KMS-11 (cell line): ENCODE measurements around the gene ZFPL1.
"Not testable (repeated sequence)": the region's sequence is repeated elsewhere in the genome, so short reads cannot be mapped to it uniquely, and the experiment has no call there.

Experiments
- H2AFZ ChIP-seq: fragments of 200-600 bp; sonication (generic); 2 replicates; pipeline ENCODE4 v1.6.1; 2016; ENCODE audit warnings: antibody characterized with exemption, mixed run types, low read depth
- H3K27ac ChIP-seq: fragments of 200-600 bp; sonication (generic); 2 replicates; pipeline ENCODE4 v1.6.1; 2016; ENCODE audit warnings: mild to moderate bottlenecking, mixed run types
- H3K27me3 ChIP-seq: fragments of 200-600 bp; sonication (generic); 2 replicates; pipeline ENCODE4 v1.6.1; 2017; ENCODE audit warnings: mild to moderate bottlenecking, low read depth, mixed run types, moderate library complexity; ENCODE audit not compliant: insufficient read depth
- H3K36me3 ChIP-seq: fragments of 200-600 bp; sonication (generic); 2 replicates; pipeline ENCODE4 v1.6.1; 2017; ENCODE audit warnings: mild to moderate bottlenecking, mixed run types; ENCODE audit not compliant: insufficient read depth
- H3K4me1 ChIP-seq: fragments of 200-600 bp; sonication (generic); 2 replicates; pipeline ENCODE4 v1.6.1; 2016; ENCODE audit warnings: mild to moderate bottlenecking, low read depth, mixed run types; ENCODE audit not compliant: poor library complexity, severe bottlenecking
- H3K4me2 ChIP-seq: fragments of 200-600 bp; sonication (generic); 2 replicates; pipeline ENCODE4 v1.7.0; 2016; ENCODE audit warnings: mild to moderate bottlenecking, mixed run types
- H3K4me3 ChIP-seq: fragments of 200-600 bp; sonication (generic); IDR thresholded peaks from 2 replicates; pipeline ENCODE4 v1.6.1; 2017; ENCODE audit warnings: low read depth, low read length, mixed read lengths; ENCODE audit not compliant: insufficient read depth
- H3K79me2 ChIP-seq: fragments of 200-600 bp; sonication (generic); 2 replicates; pipeline ENCODE4 v1.6.1; 2016; ENCODE audit warnings: low read depth, mixed run types; ENCODE audit not compliant: insufficient read depth
- H3K9ac ChIP-seq: fragments of 200-600 bp; sonication (generic); 2 replicates; pipeline ENCODE4 v1.6.1; 2016; ENCODE audit warnings: mild to moderate bottlenecking, mixed run types
- H4K20me1 ChIP-seq: fragments of 200-600 bp; sonication (generic); 2 replicates; pipeline ENCODE4 v1.6.1; 2016; ENCODE audit warnings: mild to moderate bottlenecking, mixed run types; ENCODE audit not compliant: insufficient read depth
- CTCF ChIP-seq: fragments of 200-600 bp; sonication (generic); conservative IDR thresholded peaks from 2 replicates; pipeline ENCODE4 v1.6.1; 2017; ENCODE audit warnings: low read depth, mild to moderate bottlenecking, antibody characterized with exemption, low read length, moderate library complexity, mixed read lengths

Gene ZFPL1

DNA sequence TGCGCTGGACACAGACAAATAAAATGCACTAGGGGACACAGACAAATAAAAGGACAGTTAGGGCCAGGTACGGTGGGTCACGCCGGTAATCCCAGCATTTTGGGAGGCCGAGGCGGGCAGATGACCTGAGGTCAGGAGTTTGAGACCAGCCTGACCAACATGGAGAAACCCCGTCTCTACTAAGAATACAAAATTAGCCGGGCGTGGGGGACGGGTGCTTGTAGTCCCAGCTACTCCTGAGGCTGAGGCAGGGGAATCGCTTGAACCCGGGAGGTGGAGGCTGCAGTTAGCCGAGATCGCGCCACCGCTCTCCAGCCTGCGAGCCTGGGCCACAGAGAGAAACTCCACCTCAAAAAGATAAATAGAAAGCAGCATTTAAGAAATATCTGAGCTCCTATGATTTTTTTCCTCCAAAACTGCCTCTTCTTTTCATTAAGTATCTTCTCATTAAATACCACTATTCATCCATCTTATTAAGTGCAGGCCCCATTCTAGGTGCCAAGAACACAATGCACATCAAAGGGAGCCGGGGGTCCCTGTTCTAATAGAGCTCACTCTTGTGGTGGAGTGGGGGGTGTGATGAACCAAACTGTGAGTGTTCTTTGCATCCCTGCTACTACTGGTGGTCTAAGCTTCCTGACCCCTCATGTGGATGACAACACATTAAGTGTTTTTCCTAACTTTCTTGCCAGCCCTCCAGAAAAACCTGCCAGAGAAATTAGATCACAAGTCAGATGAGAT is 34.2 kb downstream of the ZFPL1 start:
- Histone ChIP-seq H3K27me3 (no peaks in the 10 kb centered on the region), H3K4me2 (no peak overlapping the region; the same call in 1 of the 2 replicates), H3K4me3 (no peak overlapping the region), H2AFZ (no peak overlapping the region), H3K27ac (peak overlapping the region; percentile 6; the same call in 1 of the 2 replicates), H3K36me3 (no peaks in the 10 kb centered on the region), H4K20me1 (no peaks in the 10 kb centered on the region), H3K9ac (no peak overlapping the region), H3K4me1 (peaks cover 48% of the 10 kb centered on the region), H3K79me2 (peaks cover 57% of the 10 kb centered on the region)
- TF ChIP-seq CTCF: no peak; the same call in 1 of the 2 replicates

- H3K79me2 ChIP-seq: peaks cover 64% of the 10 kb centered on the region
- H3K9ac ChIP-seq, H3K4me3 ChIP-seq, H3K27me3 ChIP-seq, H3K36me3 ChIP-seq, H2AFZ ChIP-seq, H4K20me1 ChIP-seq: not testable (repeated sequence)
- peaks cover 52% of the 10 kb centered on the region for H3K4me1 ChIP-seq
- H3K27ac ChIP-seq: peak overlapping the region; percentile 13; the same call in 1 of the 2 replicates
- peak overlapping the region; percentile 39; the same call in 1 of the 2 replicates for H3K4me2 ChIP-seq
These were observed 35.1 kb downstream of the ZFPL1 start for GRCh38 chr11:65118891-65119669.

- Histone ChIP-seq H3K27ac (peak overlapping the region; percentile 32; the same call in 1 of the 2 replicates), H3K79me2 (peaks cover 69% of the 10 kb centered on the region), H3K4me1 (peaks cover 52% of the 10 kb centered on the region), H3K4me3 (no peak overlapping the region), H3K4me2 (peak overlapping the region; percentile 39; the same call in 1 of the 2 replicates), H3K36me3 (no peaks in the 10 kb centered on the region), H4K20me1 (no peaks in the 10 kb centered on the region), H2AFZ (no peak overlapping the region), H3K9ac (no peak overlapping the region; the same call in 1 of the 2 replicates), H3K27me3 (no peaks in the 10 kb centered on the region)
- no peak for TF ChIP-seq CTCF
These were observed 35.6 kb downstream of the ZFPL1 start for GRCh38 chr11:65119670-65119995.

GRCh38 chr11:65120831-65121230 is 36.8 kb downstream of the ZFPL1 start:
- no peaks in the 10 kb centered on the region for H3K27me3 ChIP-seq
- peaks cover 66% of the 10 kb centered on the region for H3K79me2 ChIP-seq
- peak overlapping the region; percentile 86; the same call in 1 of the 2 replicates for H3K9ac ChIP-seq
- TF ChIP-seq CTCF: no peak
- H3K36me3 ChIP-seq: no peaks in the 10 kb centered on the region
- peak overlapping the region; percentile 56 for H3K4me2 ChIP-seq
- no peak overlapping the region for H3K4me3 ChIP-seq
- H4K20me1 ChIP-seq: no peaks in the 10 kb centered on the region
- H3K27ac ChIP-seq: peak overlapping the region; percentile 59; the same call in 1 of the 2 replicates
- peaks cover 49% of the 10 kb centered on the region for H3K4me1 ChIP-seq
- no peak overlapping the region for H2AFZ ChIP-seq
